Left ventricle myocardium inferior (tissue), 1 donor: ENCODE data around the gene FITM1. TPM values are rescaled to one million over a fixed set of nuclear protein-coding genes. Genes with fewer than 3 reads are reported as not detected.

Experiments
- DNase-seq: peaks from one replicate; pipeline ENCODE4 v3.0.0-alpha.2; 2020
- H3K27ac ChIP-seq: fragments of 200-600 bp; replicated peaks from 2 replicates; pipeline ENCODE4 v1.8.0; 2021
- H3K27me3 ChIP-seq: fragments of 200-600 bp; 2 replicates; pipeline ENCODE4 v1.8.0; 2021; ENCODE audit warnings: low read depth
- H3K36me3 ChIP-seq: fragments of 200-600 bp; 2 replicates; pipeline ENCODE4 v1.8.0; 2021
- H3K4me1 ChIP-seq: fragments of 200-600 bp; 2 replicates; pipeline ENCODE4 v1.8.0; 2021
- H3K4me3 ChIP-seq: fragments of 200-600 bp; 2 replicates; pipeline ENCODE4 v1.8.0; 2021; ENCODE audit warnings: mild to moderate bottlenecking, moderate library complexity
- H3K9me3 ChIP-seq: fragments of 200-600 bp; replicated peaks from 2 replicates; pipeline ENCODE4 v1.8.0; 2021
- CTCF ChIP-seq: fragments of 200-600 bp; IDR thresholded peaks from 2 replicates; pipeline ENCODE4 v1.8.0; 2021; ENCODE audit warnings: antibody characterized with exemption, mild to moderate bottlenecking, borderline replicate concordance
- intact Hi-C: fragments of 100-400 bp; cut with micrococcal nuclease; formaldehyde crosslinking; loops from one replicate; pipeline ENCODE4 v1.11.0; 2022
- total RNA-seq: library from RNA; stranded (reverse); fragmentation: NEBNext Ultra II Directional; extraction: Animal tissue kit (Norgen Biotek cat#: 25700); gene quantifications from one replicate; pipeline ENCODE4 v1.2.1, GENCODE V29; 2021
- donor health status: DM: no; HTN: yes; CAD: no; lungs with severe emphysema.

FITM1 gene
- total RNA-seq, 1 donor from 2014 or later, result 148 TPM

DNA sequence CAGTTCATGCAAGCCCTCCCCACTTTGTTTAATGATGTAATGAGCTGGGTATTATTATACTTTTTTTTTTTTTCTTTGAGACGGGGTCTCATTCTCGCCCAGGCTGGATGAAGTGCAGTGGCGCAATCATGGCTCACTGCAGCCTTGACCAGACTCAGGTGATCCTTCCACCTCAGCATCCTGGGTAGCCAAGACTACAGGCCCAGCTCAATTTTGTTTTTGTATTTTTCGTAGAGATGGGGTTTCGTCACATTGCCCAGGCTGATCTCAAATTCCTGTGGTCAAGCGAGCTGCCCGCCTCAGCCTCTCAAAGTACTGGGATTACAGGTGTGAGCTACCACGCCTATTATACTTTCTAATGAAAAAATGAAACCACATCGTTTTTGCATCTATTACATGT, 20.4 kb upstream of the FITM1 start:
- Histone ChIP-seq H3K4me1 (peaks cover 21% of the 10 kb centered on the region), H3K36me3 (no peaks in the 10 kb centered on the region), H3K27me3 (no peaks in the 10 kb centered on the region), H3K4me3 (no peak overlapping the region), H3K9me3 (no peaks in the 10 kb centered on the region), H3K27ac (no peak overlapping the region)
- TF ChIP-seq CTCF, result no peak
- intact Hi-C loops, result no loop called here
- DNase-seq, result no peak

GRCh38 chr14:24110523-24110922, 19.9 kb upstream of the FITM1 start:
- intact Hi-C loops, result no loop called here
- Histone ChIP-seq H3K9me3 (no peaks in the 10 kb centered on the region), H3K27ac (no peak overlapping the region), H3K4me3 (no peak overlapping the region), H3K4me1 (peaks cover 25% of the 10 kb centered on the region), H3K36me3 (no peaks in the 10 kb centered on the region), H3K27me3 (no peaks in the 10 kb centered on the region)
- TF ChIP-seq CTCF, result no peak
- no peak for DNase-seq

DNA sequence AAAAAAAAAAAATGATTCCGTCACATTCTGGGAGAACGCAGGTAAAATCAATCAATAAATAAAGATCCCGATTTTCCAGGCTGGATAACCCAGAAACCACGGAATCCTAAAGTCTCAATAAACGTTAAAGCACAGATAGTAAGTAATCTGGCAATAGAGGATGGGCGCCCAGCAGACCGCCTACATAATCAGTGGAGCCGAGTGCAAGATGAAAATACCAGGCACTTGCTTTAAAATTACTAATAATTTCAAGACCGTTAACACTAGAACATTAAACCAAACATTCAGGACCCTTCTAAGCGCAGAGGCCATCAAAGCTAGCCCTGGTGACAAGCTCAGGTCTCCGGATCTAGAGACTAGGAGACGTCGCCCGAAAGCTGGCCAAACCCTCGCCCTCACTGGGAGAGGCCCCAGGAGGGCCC, 17.1 kb upstream of the FITM1 start:
- H3K9me3 ChIP-seq, result no peaks in the 10 kb centered on the region
- intact Hi-C loops, result no loop called here
- peaks cover 23% of the 10 kb centered on the region for H3K36me3 ChIP-seq
- DNase-seq, result no peak
- no peaks in the 10 kb centered on the region for H3K27me3 ChIP-seq
- H3K4me1 ChIP-seq, result peaks cover 44% of the 10 kb centered on the region
- H3K27ac ChIP-seq, result peak overlapping the region; percentile 98
- H3K4me3 ChIP-seq, result peak overlapping the region; percentile 76
- TF ChIP-seq CTCF, result no peak

DNA sequence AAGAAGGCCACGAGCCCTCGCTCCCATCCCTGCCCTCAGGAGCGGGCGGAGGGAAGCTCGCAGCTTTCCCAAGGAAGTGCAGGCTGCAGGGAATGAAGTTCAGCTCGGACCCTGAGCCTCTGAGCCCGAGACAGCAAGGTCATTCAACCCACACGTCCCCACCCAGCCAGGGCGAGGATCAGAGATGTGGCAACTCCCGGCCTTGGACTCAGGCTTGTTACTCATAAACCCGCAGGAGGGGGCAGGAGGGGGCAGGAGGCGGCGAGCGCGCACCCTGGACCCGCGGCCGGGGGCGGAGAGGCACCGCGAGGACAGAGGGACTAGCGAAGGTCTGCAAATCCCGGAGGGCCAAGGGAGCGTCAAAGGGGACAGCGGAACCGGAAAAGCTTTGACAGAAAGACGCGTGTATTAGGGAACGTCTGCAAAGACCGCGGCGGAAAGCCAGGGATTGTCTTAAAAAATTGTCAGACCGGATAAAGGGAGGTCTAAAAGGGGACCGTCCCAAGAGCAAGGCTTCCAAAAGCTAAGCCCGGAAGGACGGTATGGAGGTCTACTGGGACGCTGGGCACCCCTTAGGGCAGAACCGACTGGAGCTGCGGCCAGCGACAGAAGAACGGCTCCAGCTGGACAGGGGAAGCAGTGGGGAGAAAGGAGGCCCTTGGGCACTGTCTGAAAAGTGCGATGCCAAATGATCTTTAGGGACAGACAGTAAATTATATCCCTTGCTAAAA, 16.5 kb upstream of the FITM1 start:
- H3K36me3 ChIP-seq, result peaks cover 28% of the 10 kb centered on the region
- peaks cover 39% of the 10 kb centered on the region for H3K4me1 ChIP-seq
- H3K27me3 ChIP-seq, result no peaks in the 10 kb centered on the region
- intact Hi-C loops, result no loop called here
- H3K27ac ChIP-seq, result peak overlapping the region; percentile 98
- peak overlapping the region; percentile 76 for H3K4me3 ChIP-seq
- DNase-seq, result peak; percentile 86
- TF ChIP-seq CTCF, result no peak
- H3K9me3 ChIP-seq, result no peaks in the 10 kb centered on the region

- H3K4me1 ChIP-seq, result peaks cover 35% of the 10 kb centered on the region
- H3K4me3 ChIP-seq, result peak within 1 kb of the TSS; percentile 76
- H3K27me3 ChIP-seq, result no peaks in the 10 kb centered on the region
- peaks cover 36% of the 10 kb centered on the region for H3K36me3 ChIP-seq
- intact Hi-C loops, result no loop called here
- peak within 1 kb of the TSS; percentile 98 for H3K27ac ChIP-seq
- no peak for TF ChIP-seq CTCF
- H3K9me3 ChIP-seq, result no peaks in the 10 kb centered on the region
- DNase-seq, result peak; percentile 98
Observed at GRCh38 chr14:24114532-24115421, 15.7 kb upstream of the FITM1 start, which contains the start of the genes DCAF11 and NRL. Gene DCAF11, plus strand, starts transcription at chr14:24114777. Its CDS starts 818 bp downstream, at chr14:24115595. Gene NRL, minus strand, starts transcription at chr14:24114949. Its CDS starts 32,101 bp downstream, at chr14:24082848.
